Measurements from ENCODE around the gene ACTN4.

DNA sequence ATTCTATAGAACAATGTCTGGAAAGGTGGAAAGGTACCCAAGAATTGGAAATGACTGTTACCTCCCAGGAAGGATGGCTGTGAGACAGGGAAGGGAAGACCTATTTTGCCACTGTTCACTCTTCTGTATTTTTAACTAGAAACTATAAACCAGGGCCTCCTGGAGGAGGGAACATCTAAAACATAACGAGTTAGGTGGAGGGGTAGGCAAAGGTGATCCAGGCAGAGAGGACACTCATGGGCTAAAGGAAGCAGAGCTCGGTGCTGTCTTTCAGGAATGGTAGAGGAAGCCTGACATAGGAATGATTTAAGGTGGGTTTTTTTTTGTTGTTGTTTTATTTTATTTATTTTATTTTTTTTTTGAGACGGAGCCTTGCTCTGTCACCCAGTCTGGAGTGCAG lies 22.6 kb upstream of the ACTN4 start:
- TF ChIP-seq, protein P1, sequence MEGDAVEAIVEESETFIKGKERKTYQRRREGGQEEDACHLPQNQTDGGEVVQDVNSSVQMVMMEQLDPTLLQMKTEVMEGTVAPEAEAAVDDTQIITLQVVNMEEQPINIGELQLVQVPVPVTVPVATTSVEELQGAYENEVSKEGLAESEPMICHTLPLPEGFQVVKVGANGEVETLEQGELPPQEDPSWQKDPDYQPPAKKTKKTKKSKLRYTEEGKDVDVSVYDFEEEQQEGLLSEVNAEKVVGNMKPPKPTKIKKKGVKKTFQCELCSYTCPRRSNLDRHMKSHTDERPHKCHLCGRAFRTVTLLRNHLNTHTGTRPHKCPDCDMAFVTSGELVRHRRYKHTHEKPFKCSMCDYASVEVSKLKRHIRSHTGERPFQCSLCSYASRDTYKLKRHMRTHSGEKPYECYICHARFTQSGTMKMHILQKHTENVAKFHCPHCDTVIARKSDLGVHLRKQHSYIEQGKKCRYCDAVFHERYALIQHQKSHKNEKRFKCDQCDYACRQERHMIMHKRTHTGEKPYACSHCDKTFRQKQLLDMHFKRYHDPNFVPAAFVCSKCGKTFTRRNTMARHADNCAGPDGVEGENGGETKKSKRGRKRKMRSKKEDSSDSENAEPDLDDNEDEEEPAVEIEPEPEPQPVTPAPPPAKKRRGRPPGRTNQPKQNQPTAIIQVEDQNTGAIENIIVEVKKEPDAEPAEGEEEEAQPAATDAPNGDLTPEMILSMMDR (IDR thresholded peaks at IDR 0.05; ENCODE audit: extremely low read depth in 1 of 2, insufficient read depth in 1 of 2, low read depth in 1 of 2, low read length in 2 of 2), result no peak
- no peak for TF ChIP-seq POLR2A (IDR thresholded peaks at IDR 0.05; ENCODE audit: low read depth, low read length)
- TF ChIP-seq, protein P2, sequence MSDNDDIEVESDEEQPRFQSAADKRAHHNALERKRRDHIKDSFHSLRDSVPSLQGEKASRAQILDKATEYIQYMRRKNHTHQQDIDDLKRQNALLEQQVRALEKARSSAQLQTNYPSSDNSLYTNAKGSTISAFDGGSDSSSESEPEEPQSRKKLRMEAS (IDR thresholded peaks at IDR 0.05; ENCODE audit: insufficient read depth, insufficient read length), result no peak
- no peak for TF ChIP-seq POLR2AphosphoS5 (IDR thresholded peaks at IDR 0.05; ENCODE audit: insufficient read depth, low read depth, low read length)
- TF ChIP-seq FOS (IDR thresholded peaks at IDR 0.05; ENCODE audit: borderline replicate concordance, insufficient read depth, low read length), result no peak
- TF ChIP-seq JUN (IDR thresholded peaks at IDR 0.05; ENCODE audit: borderline replicate concordance, insufficient read depth, insufficient read length, low read depth), result no peak
- TF ChIP-seq MYC (IDR thresholded peaks at IDR 0.05; ENCODE audit: low read depth, low read length), result no peak
- TF ChIP-seq EZH2 (IDR thresholded peaks at IDR 0.05; ENCODE audit: borderline replicate concordance, low read depth, low read length, severe bottlenecking), result no peak
- no peak for TF ChIP-seq GATA2 (IDR thresholded peaks at IDR 0.05; ENCODE audit: insufficient read depth, insufficient read length, low read depth, low read length)
